GM12878 (cell line): ENCODE data around the gene MTX1. TPM values are rescaled to one million over a fixed set of nuclear protein-coding genes. Genes with fewer than 3 reads are reported as not detected.

Experiments
- BACH1 ChIP-seq: fragments of 450-650 bp; IDR thresholded peaks from 2 replicates; pipeline ENCODE4 v1.6.1; 2017; ENCODE audit warnings: mild to moderate bottlenecking, borderline replicate concordance
- BHLHE40 ChIP-seq, 2 experiments: fragments of 450-650 bp in 1 of 2; IDR thresholded peaks; 2 replicates each; pipeline ENCODE4 v1.6.1; 2011 to 2017; ENCODE audit warnings: low read depth in 2 of 2, borderline replicate concordance in 1 of 2, improper control_type of control experiment in 1 of 2, low read length in 1 of 2, mild to moderate bottlenecking in 1 of 2
- CTCF ChIP-seq, 3 experiments: IDR thresholded peaks in 2 of 3; conservative IDR thresholded peaks in 1 of 3; 2 replicates each; pipeline ENCODE4 v1.5.1; 2011; ENCODE audit warnings: low read depth in 3 of 3, low read length in 3 of 3, mild to moderate bottlenecking in 3 of 3, control low read depth in 2 of 3, moderate library complexity in 2 of 3, inconsistent platforms in 1 of 3, mixed read lengths in 1 of 3; ENCODE audit not compliant: control insufficient read depth in 2 of 3, insufficient read depth in 1 of 3; ENCODE audit errors: extremely low read depth in 1 of 3
- EP300 ChIP-seq, 2 experiments: fragments of 150-350 bp in 1 of 2; IDR thresholded peaks; 2 replicates each; pipeline ENCODE4 v1.6.1; 2011 to 2012; ENCODE audit warnings: low read depth in 2 of 2, low read length in 2 of 2, borderline replicate concordance in 1 of 2, improper control_type of control experiment in 1 of 2, inconsistent platforms in 1 of 2; ENCODE audit not compliant: control insufficient read depth in 1 of 2
- GATAD2B ChIP-seq: fragments of 450-650 bp; conservative IDR thresholded peaks from 2 replicates; pipeline ENCODE4 v1.6.1; 2017; ENCODE audit warnings: low read depth, mild to moderate bottlenecking, moderate library complexity
- IRF4 ChIP-seq: IDR thresholded peaks from 2 replicates; pipeline ENCODE4 v1.6.1; 2011; ENCODE audit warnings: low read depth, low read length
- NFIC ChIP-seq: IDR thresholded peaks from 2 replicates; pipeline ENCODE4 v1.6.1; 2012; ENCODE audit warnings: low read depth, mild to moderate bottlenecking, inconsistent platforms, low read length, moderate library complexity
- NKRF ChIP-seq: fragments of 450-650 bp; conservative IDR thresholded peaks from 2 replicates; pipeline ENCODE4 v1.6.1; 2017; ENCODE audit warnings: mild to moderate bottlenecking, moderate library complexity
- NR2F1 ChIP-seq: fragments of 450-650 bp; conservative IDR thresholded peaks from 2 replicates; pipeline ENCODE4 v1.6.1; 2017; ENCODE audit warnings: mild to moderate bottlenecking
- POU2F2 ChIP-seq: IDR thresholded peaks from 3 replicates; pipeline ENCODE4 v1.6.1; 2011; ENCODE audit warnings: low read depth, mild to moderate bottlenecking, low read length, borderline replicate concordance
- RAD51 ChIP-seq: fragments of 450-650 bp; IDR thresholded peaks from 2 replicates; pipeline ENCODE4 v1.6.1; 2016; ENCODE audit warnings: moderate library complexity, mild to moderate bottlenecking, inconsistent platforms
- SMC3 ChIP-seq: IDR thresholded peaks from 2 replicates; pipeline ENCODE4 v1.6.1; 2011; ENCODE audit warnings: low read length, improper control_type of control experiment, borderline replicate concordance
- SP1 ChIP-seq: IDR thresholded peaks from one replicate; pipeline ENCODE4 v1.6.1; 2011; ENCODE audit warnings: low read depth, low read length
- SPI1 ChIP-seq: IDR thresholded peaks from 2 replicates; pipeline ENCODE4 v1.6.1; 2011; ENCODE audit warnings: low read depth, mild to moderate bottlenecking, low read length, moderate library complexity, borderline replicate concordance; ENCODE audit not compliant: insufficient read depth
- ZBTB40 ChIP-seq: fragments of 450-650 bp; IDR thresholded peaks from 2 replicates; pipeline ENCODE4 v1.6.1; 2016; ENCODE audit warnings: mild to moderate bottlenecking, moderate library complexity, borderline replicate concordance
- polyA plus RNA-seq, 11 experiments: library from polyadenylated mRNA; depleted of rRNA in 4 of 11; unstranded in 6 of 11; stranded (reverse) in 5 of 11; fragments of >200 nt; fragmentation: Nextera tagmentation in 4 of 11; fragmentation: Illumina TruSeq in 1 of 11; extraction: Ambion mirVana in 4 of 11; extraction: Trizol in 1 of 11; gene quantifications; 1 replicate in 1 of 11; 2 replicates in 10 of 11; pipeline versions ENCODE4 v1.2.1 to v1.2.3, GENCODE V29; 2011 to 2016; ENCODE audit warnings: inconsistent platforms in 2 of 11, missing spikeins in 2 of 11, low read depth in 1 of 11
- total RNA-seq, 4 experiments: library from RNA; depleted of rRNA in 3 of 4; stranded (reverse); fragments of >200 nt in 3 of 4; fragmentation: Illumina TruSeq in 1 of 4; extraction: Trizol in 1 of 4; gene quantifications; 2 replicates each; pipeline versions ENCODE4 v1.2.1 to v1.2.3, GENCODE V29; 2013 to 2021

MTX1 gene
- total and polyA plus RNA-seq, 10 of the 15 experiments (the other 5 are each of a cell fraction or from before 2014, with no cell fraction given) = 15.8 to 92.0 (median 49.1) TPM

- TF ChIP-seq GATAD2B (peak; percentile 97), SP1 (peak; percentile 45), CTCF (IDR thresholded peaks at IDR 0.05 in 2 of 3, conservative IDR thresholded peaks at IDR 0.05 in 1 of 3; ENCODE audit: control insufficient read depth in 2 of 3, extremely low read depth in 1 of 3, insufficient read depth in 1 of 3, low read depth in 3 of 3, low read length in 3 of 3) (peak; percentile 19 to 28 (median 28); a peak in 3 of 6 replicates), SPI1 (peak; percentile 81), BACH1 (peak; percentile 24; the same call in 1 of the 2 replicates), NKRF (peak; percentile 34; the same call in 1 of the 2 replicates), POU2F2 (peak; percentile 57; the same call in 1 of the 3 replicates), NR2F1 (peak; percentile 82), RAD51 (no peak), ZBTB40 (no peak), BHLHE40 (IDR thresholded peaks at IDR 0.05; ENCODE audit: borderline replicate concordance in 1 of 2, low read depth in 2 of 2, low read length in 1 of 2) (peak; percentile 59 to 82; a peak in 3 of 4 replicates), EP300 (IDR thresholded peaks at IDR 0.05; ENCODE audit: borderline replicate concordance in 1 of 2, control insufficient read depth in 1 of 2, low read depth in 2 of 2, low read length in 2 of 2) (peak in 1 of 2 experiments; percentile 71; a peak in 3 of 4 replicates), SMC3 (no peak), NFIC (no peak), IRF4 (peak; percentile 68; the same call in 1 of the 2 replicates)
- TF ChIP-seq, all 136 proteins: peak for 31
Observed at GRCh38 chr1:155184835-155185782, 23.4 kb upstream of the MTX1 start (continued).
